Erythroblast (primary cell): ENCODE measurements around the gene ZFPL1.

Experiments
- GATA1 ChIP-seq: IDR thresholded peaks from 2 replicates; pipeline ENCODE4 v1.6.1; 2011; ENCODE audit warnings: low read depth, mild to moderate bottlenecking, control low read depth, low read length, moderate library complexity
- POLR2A ChIP-seq: IDR thresholded peaks from 2 replicates; pipeline ENCODE4 v1.6.1; 2011; ENCODE audit warnings: mild to moderate bottlenecking, low read length

- TF ChIP-seq POLR2A = no peak
- TF ChIP-seq GATA1 = no peak
These were observed 765 bp downstream of the ZFPL1 start for GRCh38 chr11:65084598-65085375.
